ENCODE measurements around the gene ARHGAP42. TPM values are rescaled to one million over a fixed set of nuclear protein-coding genes. Genes with fewer than 3 reads are reported as not detected.

The ARHGAP42 gene
- total and polyA plus RNA-seq, 9 donors = 4.3 to 11.8 (median 7.0) TPM

DNA sequence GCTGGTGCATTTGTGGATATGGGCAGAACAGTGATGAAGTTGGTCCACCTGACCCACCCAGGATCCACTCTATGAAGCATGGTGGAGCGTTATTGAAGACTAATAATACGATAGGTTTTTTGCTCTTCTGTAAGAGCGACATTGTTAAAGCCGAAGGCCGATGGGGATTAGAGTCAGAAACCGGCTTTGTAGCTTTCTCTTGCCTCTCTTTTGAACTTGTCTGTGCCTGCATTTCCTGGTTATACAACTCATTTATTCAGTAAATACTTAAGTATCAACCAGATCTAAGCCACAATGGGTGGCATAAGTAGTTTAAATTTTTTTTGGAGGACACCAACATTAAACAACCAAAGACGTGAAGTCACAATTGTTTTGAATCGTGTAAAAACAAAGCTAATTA is 93.4 kb downstream of the ARHGAP42 start:
- Histone ChIP-seq H3K27ac (no peak overlapping the region), H3K36me3 (no peaks in the 10 kb centered on the region), H3K4me1 (ENCODE audit: insufficient read depth) (peaks cover 2% of the 10 kb centered on the region), H3K9me3 (no peaks in the 10 kb centered on the region), H3K27me3 (no peaks in the 10 kb centered on the region), H3K4me3 (no peak overlapping the region)
- WGBS, 3 donors = 94 to 95% (median 95%) methylated on average over 8 of the region's 8 CpGs
- TF ChIP-seq POLR2A (IDR thresholded peaks at IDR 0.05) (no peak), EP300 (IDR thresholded peaks at IDR 0.05) (no peak)
- TF ChIP-seq, protein P1, sequence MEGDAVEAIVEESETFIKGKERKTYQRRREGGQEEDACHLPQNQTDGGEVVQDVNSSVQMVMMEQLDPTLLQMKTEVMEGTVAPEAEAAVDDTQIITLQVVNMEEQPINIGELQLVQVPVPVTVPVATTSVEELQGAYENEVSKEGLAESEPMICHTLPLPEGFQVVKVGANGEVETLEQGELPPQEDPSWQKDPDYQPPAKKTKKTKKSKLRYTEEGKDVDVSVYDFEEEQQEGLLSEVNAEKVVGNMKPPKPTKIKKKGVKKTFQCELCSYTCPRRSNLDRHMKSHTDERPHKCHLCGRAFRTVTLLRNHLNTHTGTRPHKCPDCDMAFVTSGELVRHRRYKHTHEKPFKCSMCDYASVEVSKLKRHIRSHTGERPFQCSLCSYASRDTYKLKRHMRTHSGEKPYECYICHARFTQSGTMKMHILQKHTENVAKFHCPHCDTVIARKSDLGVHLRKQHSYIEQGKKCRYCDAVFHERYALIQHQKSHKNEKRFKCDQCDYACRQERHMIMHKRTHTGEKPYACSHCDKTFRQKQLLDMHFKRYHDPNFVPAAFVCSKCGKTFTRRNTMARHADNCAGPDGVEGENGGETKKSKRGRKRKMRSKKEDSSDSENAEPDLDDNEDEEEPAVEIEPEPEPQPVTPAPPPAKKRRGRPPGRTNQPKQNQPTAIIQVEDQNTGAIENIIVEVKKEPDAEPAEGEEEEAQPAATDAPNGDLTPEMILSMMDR (IDR thresholded peaks at IDR 0.05) = no peak
- DNase-seq = no peak
- intact Hi-C loops (cut with DNase I) = no loop called here

DNA sequence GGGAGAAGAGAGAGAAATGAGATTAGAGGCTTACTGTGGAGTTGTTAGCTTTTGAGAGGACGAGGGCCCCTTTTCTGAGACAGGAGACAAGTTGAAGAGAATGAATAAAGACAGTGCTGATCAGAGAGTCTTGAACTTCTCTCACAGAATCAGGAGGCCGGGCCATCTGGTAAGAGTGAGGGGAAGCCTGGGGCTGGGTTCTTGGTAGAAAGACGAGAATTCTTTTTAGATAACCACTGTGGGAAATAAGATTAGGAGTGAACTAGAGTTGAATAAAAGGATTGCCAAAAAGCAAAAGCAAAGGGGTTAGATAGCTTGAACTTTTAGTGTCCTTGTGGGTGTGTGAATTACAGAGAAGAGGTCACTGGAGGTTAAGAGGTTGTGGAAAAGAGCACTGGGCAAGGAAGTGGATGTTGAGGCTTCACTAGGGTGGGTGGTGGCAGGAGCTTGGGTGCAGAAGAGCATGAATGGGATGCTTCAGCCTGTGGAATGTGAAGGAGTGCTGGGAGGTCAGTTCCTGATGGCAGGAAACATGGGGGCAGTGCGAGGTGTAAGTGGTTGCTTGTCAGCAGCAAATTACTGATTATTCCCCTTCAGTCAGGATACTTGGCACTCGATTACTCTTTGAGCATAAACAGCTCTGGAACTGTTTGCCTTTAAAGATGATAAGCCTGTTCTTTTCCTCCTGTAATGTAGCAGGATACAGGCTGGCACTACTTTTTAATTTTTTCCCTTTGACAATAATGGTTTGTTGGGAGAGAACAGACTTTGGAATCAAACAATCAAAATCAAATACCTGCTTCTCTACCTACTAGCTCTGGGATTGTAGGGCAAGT is 98.3 kb downstream of the ARHGAP42 start:
- 40 to 48% (median 41%) methylated on average over 5 of the region's 5 CpGs for WGBS, 3 donors
- Histone ChIP-seq H3K4me1 (ENCODE audit: insufficient read depth) (peaks cover 3% of the 10 kb centered on the region), H3K36me3 (no peaks in the 10 kb centered on the region), H3K27me3 (no peaks in the 10 kb centered on the region), H3K4me3 (no peak overlapping the region), H3K9me3 (no peaks in the 10 kb centered on the region), H3K27ac (no peak overlapping the region)
- TF ChIP-seq POLR2A (IDR thresholded peaks at IDR 0.05) (no peak), EP300 (IDR thresholded peaks at IDR 0.05) (no peak)
- TF ChIP-seq, protein P1 (IDR thresholded peaks at IDR 0.05) = no peak
- DNase-seq = no peak
- intact Hi-C loops (cut with DNase I) = no loop called here

DNA sequence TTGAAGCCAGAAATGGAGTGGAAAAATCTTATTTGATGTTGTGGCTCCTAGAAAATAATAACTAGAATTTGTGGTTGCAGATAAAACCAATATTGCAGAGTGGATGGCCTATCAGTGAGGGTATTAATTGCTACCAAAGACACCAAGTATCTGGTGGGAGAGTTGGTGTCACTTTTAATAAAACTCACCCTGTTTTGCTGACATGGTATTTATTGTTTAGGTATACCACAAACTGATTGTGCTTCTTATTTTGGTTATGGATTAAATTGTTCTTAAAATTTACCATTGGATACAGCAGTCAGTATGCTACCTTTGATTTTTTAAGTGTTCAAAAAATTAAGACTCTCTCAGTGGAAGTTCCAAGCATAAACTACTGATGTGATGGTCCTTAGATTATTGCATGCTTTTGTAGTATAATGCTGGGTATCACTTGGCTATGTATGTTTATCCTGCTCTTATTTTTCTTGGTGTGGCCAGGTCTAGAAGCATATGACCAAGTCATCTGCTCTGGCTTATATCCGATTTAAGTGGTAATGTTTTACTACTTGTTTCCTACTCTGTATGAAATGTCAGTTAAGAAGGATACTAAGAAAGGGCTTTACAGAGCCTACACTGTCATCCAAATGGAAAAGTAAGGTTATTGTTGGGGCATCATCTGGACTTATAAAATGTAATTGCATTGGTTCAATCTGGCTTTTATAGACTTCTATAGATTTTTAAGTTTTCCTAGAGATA is 101.6 kb downstream of the ARHGAP42 start:
- 91 to 94% (median 93%) methylated on average over 1 of the region's 1 CpG for WGBS, 3 donors

DNA sequence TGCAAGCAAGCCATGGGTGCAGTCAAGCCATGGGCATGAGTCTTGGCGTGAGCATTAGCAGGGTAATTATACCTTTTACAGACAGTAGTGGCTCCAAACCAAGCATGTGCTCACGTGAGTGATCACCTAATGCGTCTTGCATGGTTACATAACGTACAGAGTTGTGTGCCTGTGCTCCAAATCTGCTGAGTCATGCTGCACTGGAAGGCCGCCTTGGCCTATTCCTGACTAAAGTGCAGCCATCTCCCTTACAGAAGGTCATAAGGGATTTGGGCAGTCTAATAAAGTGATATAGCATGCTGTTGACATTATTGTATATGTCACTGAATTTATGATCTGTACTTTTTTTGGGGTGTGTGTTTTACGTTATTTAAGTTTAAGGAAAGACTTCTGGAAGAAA is 102.4 kb downstream of the ARHGAP42 start:
- intact Hi-C loops (cut with DNase I) = no loop called here
- no peak for DNase-seq
- Histone ChIP-seq H3K27ac (no peak overlapping the region), H3K4me3 (no peak overlapping the region), H3K4me1 (ENCODE audit: insufficient read depth) (peaks cover 3% of the 10 kb centered on the region), H3K9me3 (no peaks in the 10 kb centered on the region), H3K36me3 (no peaks in the 10 kb centered on the region), H3K27me3 (no peaks in the 10 kb centered on the region)
- TF ChIP-seq, protein P1 (IDR thresholded peaks at IDR 0.05) = no peak
- TF ChIP-seq POLR2A (IDR thresholded peaks at IDR 0.05) (no peak), EP300 (IDR thresholded peaks at IDR 0.05) (no peak)
- WGBS, 3 donors = 88 to 96% (median 94%) methylated on average over 6 of the region's 6 CpGs

More for the DNA sequence above, 101.6 kb downstream of the ARHGAP42 start:
- intact Hi-C loops (cut with DNase I) = no loop called here
- no peaks in the 10 kb centered on the region for H3K9me3 ChIP-seq
- TF ChIP-seq POLR2A (IDR thresholded peaks at IDR 0.05) (no peak), EP300 (IDR thresholded peaks at IDR 0.05) (no peak)
- TF ChIP-seq, protein P1 (IDR thresholded peaks at IDR 0.05) = no peak
- H3K4me1 ChIP-seq (ENCODE audit: insufficient read depth) = peaks cover 3% of the 10 kb centered on the region
- no peak overlapping the region for H3K27ac ChIP-seq
- no peak for DNase-seq
- H3K4me3 ChIP-seq = no peak overlapping the region
- no peaks in the 10 kb centered on the region for H3K36me3 ChIP-seq
- H3K27me3 ChIP-seq = no peaks in the 10 kb centered on the region

Data from ovary (tissue), 9 donors.